Measurements from ENCODE around the gene PSMD5.
A peak's percentile ranks its signal among the peaks of the same experiment; 100 is the strongest.

PSMD5 gene

GRCh38 chr9:120886490-120886967 lies 43.8 kb upstream of the PSMD5 start:
- H3K4me2 ChIP-seq (ENCODE audit: insufficient read depth, low read length), result no peak overlapping the region
- H3K9me3 ChIP-seq (ENCODE audit: insufficient read depth, low read length, severe bottlenecking), result no peaks in the 10 kb centered on the region
- ATAC-seq (ENCODE audit: insufficient read depth, low read depth), result no peak
- no peak overlapping the region for H3K27ac ChIP-seq (ENCODE audit: low read length)
- no peak for TF ChIP-seq EZH2 (IDR thresholded peaks at IDR 0.05; ENCODE audit: borderline replicate concordance, low read depth, low read length, severe bottlenecking)
- no peak for TF ChIP-seq CTCF (IDR thresholded peaks at IDR 0.05; ENCODE audit: borderline replicate concordance, extremely low read depth, low read length, poor library complexity, severe bottlenecking)
- no peak overlapping the region for H2AFZ ChIP-seq (ENCODE audit: low read depth, low read length)
- H4K20me1 ChIP-seq (ENCODE audit: insufficient read depth, low read length), result no peaks in the 10 kb centered on the region
- no peak for DNase-seq
- H3K27me3 ChIP-seq (ENCODE audit: insufficient read depth, low read length, poor library complexity), result no peaks in the 10 kb centered on the region
- no peak overlapping the region for H3K4me3 ChIP-seq (ENCODE audit: low read depth in 1 of 2, low read length in 2 of 2)
- H3K9ac ChIP-seq (ENCODE audit: low read depth, low read length), result no peak overlapping the region
- no peaks in the 10 kb centered on the region for H3K79me2 ChIP-seq (ENCODE audit: insufficient read depth, low read length)
- H3K36me3 ChIP-seq (ENCODE audit: insufficient read depth, low read length), result no peaks in the 10 kb centered on the region
- peaks cover 16% of the 10 kb centered on the region for H3K4me1 ChIP-seq (ENCODE audit: insufficient read depth, low read length)

GRCh38 chr9:120885958-120886357 lies 43.2 kb upstream of the PSMD5 start:
- H3K4me2 ChIP-seq (ENCODE audit: insufficient read depth, low read length), result no peak overlapping the region

GRCh38 chr9:120885457-120885856 lies 42.7 kb upstream of the PSMD5 start:
- Histone ChIP-seq H3K27ac (ENCODE audit: low read length) (no peak overlapping the region), H3K4me3 (ENCODE audit: low read depth in 1 of 2, low read length in 2 of 2) (no peak overlapping the region), H3K79me2 (ENCODE audit: insufficient read depth, low read length) (no peaks in the 10 kb centered on the region), H3K4me1 (ENCODE audit: insufficient read depth, low read length) (peaks cover 9% of the 10 kb centered on the region), H4K20me1 (ENCODE audit: insufficient read depth, low read length) (no peaks in the 10 kb centered on the region), H3K4me2 (ENCODE audit: insufficient read depth, low read length) (no peak overlapping the region), H2AFZ (ENCODE audit: low read depth, low read length) (no peak overlapping the region), H3K9ac (ENCODE audit: low read depth, low read length) (no peak overlapping the region), H3K36me3 (ENCODE audit: insufficient read depth, low read length) (no peaks in the 10 kb centered on the region), H3K27me3 (ENCODE audit: insufficient read depth, low read length, poor library complexity) (no peaks in the 10 kb centered on the region), H3K9me3 (ENCODE audit: insufficient read depth, low read length, severe bottlenecking) (no peaks in the 10 kb centered on the region)
- no peak for TF ChIP-seq EZH2 (IDR thresholded peaks at IDR 0.05; ENCODE audit: borderline replicate concordance, low read depth, low read length, severe bottlenecking)
- no peak for TF ChIP-seq CTCF (IDR thresholded peaks at IDR 0.05; ENCODE audit: borderline replicate concordance, extremely low read depth, low read length, poor library complexity, severe bottlenecking)
- no peak for ATAC-seq (ENCODE audit: insufficient read depth, low read depth)
- DNase-seq, result no peak

More at GRCh38 chr9:120885958-120886357, 43.2 kb upstream of the PSMD5 start:
- no peak overlapping the region for H3K27ac ChIP-seq (ENCODE audit: low read length)
- H3K9ac ChIP-seq (ENCODE audit: low read depth, low read length), result no peak overlapping the region
- peaks cover 14% of the 10 kb centered on the region for H3K4me1 ChIP-seq (ENCODE audit: insufficient read depth, low read length)
- H3K36me3 ChIP-seq (ENCODE audit: insufficient read depth, low read length), result no peaks in the 10 kb centered on the region
- no peaks in the 10 kb centered on the region for H3K79me2 ChIP-seq (ENCODE audit: insufficient read depth, low read length)
- TF ChIP-seq EZH2 (IDR thresholded peaks at IDR 0.05; ENCODE audit: borderline replicate concordance, low read depth, low read length, severe bottlenecking), result no peak
- no peak for TF ChIP-seq CTCF (IDR thresholded peaks at IDR 0.05; ENCODE audit: borderline replicate concordance, extremely low read depth, low read length, poor library complexity, severe bottlenecking)
- H4K20me1 ChIP-seq (ENCODE audit: insufficient read depth, low read length), result no peaks in the 10 kb centered on the region
- H3K27me3 ChIP-seq (ENCODE audit: insufficient read depth, low read length, poor library complexity), result no peaks in the 10 kb centered on the region
- H2AFZ ChIP-seq (ENCODE audit: low read depth, low read length), result no peak overlapping the region
- no peak overlapping the region for H3K4me3 ChIP-seq (ENCODE audit: low read depth in 1 of 2, low read length in 2 of 2)
- ATAC-seq (ENCODE audit: insufficient read depth, low read depth) (peak; percentile 59), DNase-seq (no peak)
- no peaks in the 10 kb centered on the region for H3K9me3 ChIP-seq (ENCODE audit: insufficient read depth, low read length, severe bottlenecking)

- no peaks in the 10 kb centered on the region for H3K79me2 ChIP-seq (ENCODE audit: insufficient read depth, low read length)
- no peaks in the 10 kb centered on the region for H4K20me1 ChIP-seq (ENCODE audit: insufficient read depth, low read length)
- ATAC-seq (ENCODE audit: insufficient read depth, low read depth) (no peak), DNase-seq (no peak)
- H3K27me3 ChIP-seq (ENCODE audit: insufficient read depth, low read length, poor library complexity), result no peaks in the 10 kb centered on the region
- no peak overlapping the region for H3K9ac ChIP-seq (ENCODE audit: low read depth, low read length)
- no peak overlapping the region for H3K27ac ChIP-seq (ENCODE audit: low read length)
- peaks cover 9% of the 10 kb centered on the region for H3K4me1 ChIP-seq (ENCODE audit: insufficient read depth, low read length)
- H3K4me3 ChIP-seq (ENCODE audit: low read depth in 1 of 2, low read length in 2 of 2), result no peak overlapping the region
- no peak overlapping the region for H3K4me2 ChIP-seq (ENCODE audit: insufficient read depth, low read length)
- no peak overlapping the region for H2AFZ ChIP-seq (ENCODE audit: low read depth, low read length)
- H3K36me3 ChIP-seq (ENCODE audit: insufficient read depth, low read length), result no peaks in the 10 kb centered on the region
- TF ChIP-seq CTCF (IDR thresholded peaks at IDR 0.05; ENCODE audit: borderline replicate concordance, extremely low read depth, low read length, poor library complexity, severe bottlenecking), result no peak
- TF ChIP-seq EZH2 (IDR thresholded peaks at IDR 0.05; ENCODE audit: borderline replicate concordance, low read depth, low read length, severe bottlenecking), result no peak
- H3K9me3 ChIP-seq (ENCODE audit: insufficient read depth, low read length, severe bottlenecking), result no peaks in the 10 kb centered on the region
These were observed 40.9 kb upstream of the PSMD5 start for GRCh38 chr9:120883608-120883996.
